ENCODE results near the gene MYH10.

DNA sequence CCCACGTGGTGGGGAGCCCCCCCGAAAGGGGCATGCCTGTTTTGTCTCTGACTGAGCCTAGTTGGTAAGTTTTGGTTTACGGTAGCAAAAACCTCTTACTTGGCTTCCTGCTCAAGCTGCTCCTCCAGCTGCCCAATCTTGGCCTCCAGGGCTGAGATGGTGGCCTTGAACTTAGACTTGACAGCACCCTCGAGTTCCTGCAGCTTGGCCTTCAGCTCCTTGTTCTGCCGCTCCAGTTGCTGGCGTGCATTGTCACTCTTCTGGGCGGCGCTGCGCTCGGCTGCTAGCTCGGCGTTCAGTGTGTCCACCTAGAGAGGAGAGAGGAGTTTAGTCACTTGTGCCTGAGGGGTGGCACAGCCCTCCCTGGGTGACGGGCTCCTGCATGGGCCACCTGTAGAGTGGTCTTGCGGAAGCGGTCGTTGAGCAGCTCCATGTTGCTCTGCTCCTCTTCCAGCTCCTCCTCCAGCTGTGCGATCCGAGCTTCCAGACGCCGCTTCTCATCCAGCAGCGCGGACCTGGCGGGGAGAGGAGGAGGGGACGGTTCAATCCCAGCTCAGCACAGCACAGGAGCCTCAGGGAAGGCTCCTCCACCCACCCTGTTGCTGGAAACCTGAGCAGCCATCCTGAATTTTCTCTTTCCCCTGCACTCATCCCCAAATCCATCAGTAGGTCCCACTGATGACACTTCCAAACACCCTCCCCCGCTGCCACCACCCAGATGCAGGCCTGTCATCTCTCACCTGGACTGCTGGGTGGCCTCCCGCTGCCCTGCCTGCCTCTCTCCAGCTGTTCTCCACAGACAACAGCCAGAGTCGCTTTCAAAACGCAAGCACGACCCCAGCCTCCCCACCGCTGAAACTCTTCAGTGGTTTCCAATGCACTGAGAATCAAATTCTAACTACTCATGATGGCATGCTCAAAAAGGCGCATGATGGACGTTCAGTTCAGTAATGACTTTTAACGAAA is 150.2 kb downstream of the MYH10 start:
- TF ChIP-seq EP300 (IDR thresholded peaks at IDR 0.05), result no peak
- TF ChIP-seq, protein P1, sequence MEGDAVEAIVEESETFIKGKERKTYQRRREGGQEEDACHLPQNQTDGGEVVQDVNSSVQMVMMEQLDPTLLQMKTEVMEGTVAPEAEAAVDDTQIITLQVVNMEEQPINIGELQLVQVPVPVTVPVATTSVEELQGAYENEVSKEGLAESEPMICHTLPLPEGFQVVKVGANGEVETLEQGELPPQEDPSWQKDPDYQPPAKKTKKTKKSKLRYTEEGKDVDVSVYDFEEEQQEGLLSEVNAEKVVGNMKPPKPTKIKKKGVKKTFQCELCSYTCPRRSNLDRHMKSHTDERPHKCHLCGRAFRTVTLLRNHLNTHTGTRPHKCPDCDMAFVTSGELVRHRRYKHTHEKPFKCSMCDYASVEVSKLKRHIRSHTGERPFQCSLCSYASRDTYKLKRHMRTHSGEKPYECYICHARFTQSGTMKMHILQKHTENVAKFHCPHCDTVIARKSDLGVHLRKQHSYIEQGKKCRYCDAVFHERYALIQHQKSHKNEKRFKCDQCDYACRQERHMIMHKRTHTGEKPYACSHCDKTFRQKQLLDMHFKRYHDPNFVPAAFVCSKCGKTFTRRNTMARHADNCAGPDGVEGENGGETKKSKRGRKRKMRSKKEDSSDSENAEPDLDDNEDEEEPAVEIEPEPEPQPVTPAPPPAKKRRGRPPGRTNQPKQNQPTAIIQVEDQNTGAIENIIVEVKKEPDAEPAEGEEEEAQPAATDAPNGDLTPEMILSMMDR (IDR thresholded peaks at IDR 0.05), result no peak

All from ovary (tissue), 3 donors.